ENCODE measurements around the gene OR2F1.

GRCh38 chr7:144000020-144000419, 45.4 kb downstream of the OR2F1 start, which contains the start of gene OR6B1:
- TF ChIP-seq CTCF (IDR thresholded peaks at IDR 0.05; ENCODE audit: poor library complexity) = no peak
- no peak for TF ChIP-seq EZH2 (IDR thresholded peaks at IDR 0.05; ENCODE audit: borderline replicate concordance)
- TF ChIP-seq EZH2phosphoT487 (IDR thresholded peaks at IDR 0.05; ENCODE audit: low read depth, severe bottlenecking, unreplicated experiment) = no peak
